IPS-20b (cell line): ENCODE results near the gene RIIAD1.

Experiments
- H3K27ac ChIP-seq: one replicate; pipeline ENCODE4 v1.5.1; 2013; ENCODE audit warnings: low read length
- H3K27me3 ChIP-seq: 2 replicates; pipeline ENCODE4 v1.6.1; 2013; ENCODE audit warnings: mild to moderate bottlenecking, low read length, inconsistent platforms; ENCODE audit not compliant: insufficient read depth
- H3K36me3 ChIP-seq: 2 replicates; pipeline ENCODE4 v1.6.1; 2013; ENCODE audit warnings: low read depth, mild to moderate bottlenecking, inconsistent platforms, low read length, moderate library complexity; ENCODE audit not compliant: insufficient read depth
- H3K4me1 ChIP-seq: 2 replicates; pipeline ENCODE4 v1.6.1; 2013; ENCODE audit warnings: mild to moderate bottlenecking, control low read depth, inconsistent platforms, low read length, moderate library complexity; ENCODE audit not compliant: insufficient read depth
- H3K4me3 ChIP-seq: 2 replicates; pipeline ENCODE4 v1.5.1; 2013; ENCODE audit warnings: mild to moderate bottlenecking, low read length, inconsistent platforms
- H3K9ac ChIP-seq: 2 replicates; pipeline ENCODE4 v1.6.1; 2013; ENCODE audit warnings: low read depth, mild to moderate bottlenecking, inconsistent platforms, low read length, moderate library complexity
- H3K9me3 ChIP-seq: 2 replicates; pipeline ENCODE4 v1.6.1; 2013; ENCODE audit warnings: mild to moderate bottlenecking, low read depth, low read length, inconsistent platforms; ENCODE audit not compliant: insufficient read depth

Gene RIIAD1

DNA sequence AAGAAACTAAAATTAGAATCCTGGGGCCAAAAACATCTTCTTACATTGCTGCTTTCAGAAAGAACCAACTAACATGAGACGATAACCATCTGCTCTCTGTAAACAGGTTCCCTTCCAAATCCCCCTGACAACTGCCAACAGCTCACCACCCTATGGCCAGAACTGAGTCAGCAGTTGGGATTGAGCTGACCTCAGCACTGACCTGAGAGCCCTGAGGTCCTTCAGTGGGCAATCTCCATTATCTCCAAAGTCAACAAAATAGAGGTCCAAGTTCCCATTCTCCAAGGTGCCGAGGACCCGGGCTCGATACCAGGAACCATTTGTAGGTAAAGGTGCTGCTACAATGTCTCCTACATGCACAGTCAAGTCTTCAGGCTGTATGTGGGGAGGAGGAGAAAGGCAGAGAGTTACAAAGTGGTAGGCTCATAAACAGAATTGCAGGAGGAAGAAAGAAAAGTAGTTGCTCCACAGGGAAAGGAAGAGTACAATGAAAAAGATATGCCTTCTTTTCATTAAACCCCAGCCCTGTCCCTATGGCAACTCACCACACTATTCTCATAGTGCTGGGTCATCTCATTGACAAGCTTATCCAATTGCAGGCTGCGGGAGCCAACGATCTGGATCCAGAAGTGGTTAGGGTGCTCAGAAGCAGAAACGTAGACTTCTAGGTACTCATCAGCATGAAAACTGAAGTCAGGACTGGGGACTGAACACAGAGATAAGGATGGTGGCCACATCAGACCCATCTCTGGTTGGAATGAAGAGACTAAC lies 54.8 kb downstream of the RIIAD1 start:
- no peaks in the 10 kb centered on the region for H3K9me3 ChIP-seq
- H3K9ac ChIP-seq, result no peak overlapping the region
- H3K27ac ChIP-seq, result no peak overlapping the region
- H3K27me3 ChIP-seq, result no peaks in the 10 kb centered on the region
- no peak overlapping the region for H3K4me3 ChIP-seq
- no peaks in the 10 kb centered on the region for H3K4me1 ChIP-seq
- peaks cover 56% of the 10 kb centered on the region for H3K36me3 ChIP-seq

GRCh38 chr1:151776665-151777062 lies 55.3 kb downstream of the RIIAD1 start:
- H3K9ac ChIP-seq, result no peak overlapping the region
- no peaks in the 10 kb centered on the region for H3K4me1 ChIP-seq
- H3K36me3 ChIP-seq, result peaks cover 61% of the 10 kb centered on the region
- H3K27me3 ChIP-seq, result no peaks in the 10 kb centered on the region
- H3K9me3 ChIP-seq, result no peaks in the 10 kb centered on the region
- H3K27ac ChIP-seq, result no peak overlapping the region
- H3K4me3 ChIP-seq, result no peak overlapping the region

DNA sequence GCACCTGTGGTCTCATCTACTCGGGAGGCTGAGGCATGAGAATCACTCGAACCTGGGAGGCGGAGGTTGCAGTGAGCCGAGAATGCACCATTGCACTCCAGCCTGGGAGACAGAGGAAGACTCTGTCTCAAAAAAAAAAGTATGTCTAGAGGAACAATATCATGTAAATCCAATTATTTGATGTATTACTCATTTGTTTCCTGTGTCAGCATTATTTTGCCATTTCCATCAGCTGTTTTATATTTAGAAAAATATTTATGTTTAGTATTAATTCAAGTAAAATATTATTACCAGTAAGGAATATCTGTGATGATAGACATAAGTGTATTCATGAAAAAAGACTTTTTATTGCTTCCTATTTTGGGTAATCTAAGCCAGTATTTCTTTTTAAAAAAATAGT lies 56.0 kb downstream of the RIIAD1 start:
- Histone ChIP-seq H3K36me3 (peaks cover 64% of the 10 kb centered on the region), H3K27me3 (no peaks in the 10 kb centered on the region), H3K9me3 (no peaks in the 10 kb centered on the region), H3K4me1 (no peaks in the 10 kb centered on the region), H3K27ac (no peak overlapping the region), H3K9ac (no peak overlapping the region), H3K4me3 (no peak overlapping the region)
